Fibroblast of mammary gland (primary cell): Measurements from ENCODE around the gene AFTPH.

ENCODE experiments used
- DNase-seq: peaks from one replicate; pipeline ENCODE4 v3.0.0-alpha.2; 2010; ENCODE audit warnings: low read depth
- H3K4me3 ChIP-seq: 2 replicates; pipeline ENCODE4 v1.5.1; 2011; ENCODE audit warnings: low read depth, mild to moderate bottlenecking, low read length, moderate library complexity; ENCODE audit not compliant: control insufficient read depth
- TF ChIP-seq, protein P1 (sequence below): conservative IDR thresholded peaks from 2 replicates; pipeline ENCODE4 v1.5.1; 2011; ENCODE audit warnings: low read depth, low read length, inconsistent platforms; ENCODE audit not compliant: control insufficient read depth, insufficient read depth

Gene AFTPH

DNA sequence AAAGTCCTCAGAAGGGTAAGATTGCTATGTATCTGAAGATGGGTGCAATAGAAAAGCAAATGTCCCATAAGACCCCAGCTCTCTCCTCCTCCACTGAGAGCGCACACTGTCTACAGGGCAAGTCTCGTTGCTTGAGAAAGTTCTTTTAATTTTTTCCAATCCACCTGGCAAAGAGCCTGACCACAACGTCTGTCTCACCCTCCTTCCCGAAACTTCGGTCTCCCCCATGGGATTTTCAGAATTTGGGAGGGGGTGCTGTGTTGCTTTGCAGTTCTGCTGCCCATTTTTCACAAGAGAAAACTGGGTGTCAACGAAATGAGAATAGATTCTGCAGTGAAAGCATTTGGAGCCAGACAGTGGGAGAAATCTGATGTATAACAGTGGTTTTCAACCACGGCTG, 89.1 kb downstream of the AFTPH start:
- DNase-seq = peak; percentile 77
- H3K4me3 ChIP-seq = no peak overlapping the region
- TF ChIP-seq, protein P1, sequence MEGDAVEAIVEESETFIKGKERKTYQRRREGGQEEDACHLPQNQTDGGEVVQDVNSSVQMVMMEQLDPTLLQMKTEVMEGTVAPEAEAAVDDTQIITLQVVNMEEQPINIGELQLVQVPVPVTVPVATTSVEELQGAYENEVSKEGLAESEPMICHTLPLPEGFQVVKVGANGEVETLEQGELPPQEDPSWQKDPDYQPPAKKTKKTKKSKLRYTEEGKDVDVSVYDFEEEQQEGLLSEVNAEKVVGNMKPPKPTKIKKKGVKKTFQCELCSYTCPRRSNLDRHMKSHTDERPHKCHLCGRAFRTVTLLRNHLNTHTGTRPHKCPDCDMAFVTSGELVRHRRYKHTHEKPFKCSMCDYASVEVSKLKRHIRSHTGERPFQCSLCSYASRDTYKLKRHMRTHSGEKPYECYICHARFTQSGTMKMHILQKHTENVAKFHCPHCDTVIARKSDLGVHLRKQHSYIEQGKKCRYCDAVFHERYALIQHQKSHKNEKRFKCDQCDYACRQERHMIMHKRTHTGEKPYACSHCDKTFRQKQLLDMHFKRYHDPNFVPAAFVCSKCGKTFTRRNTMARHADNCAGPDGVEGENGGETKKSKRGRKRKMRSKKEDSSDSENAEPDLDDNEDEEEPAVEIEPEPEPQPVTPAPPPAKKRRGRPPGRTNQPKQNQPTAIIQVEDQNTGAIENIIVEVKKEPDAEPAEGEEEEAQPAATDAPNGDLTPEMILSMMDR = no peak

- TF ChIP-seq, protein P1 = no peak
- no peak for DNase-seq
- H3K4me3 ChIP-seq = no peak overlapping the region
Observed at GRCh38 chr2:64615192-64615763, 91.2 kb downstream of the AFTPH start.

- no peak for DNase-seq
- H3K4me3 ChIP-seq = no peak overlapping the region
- TF ChIP-seq, protein P1 = no peak
Observed at GRCh38 chr2:64615844-64616536, 91.9 kb downstream of the AFTPH start.

- TF ChIP-seq, protein P1 = no peak
- no peak overlapping the region for H3K4me3 ChIP-seq
- no peak for DNase-seq
Observed at GRCh38 chr2:64617631-64618151, 93.6 kb downstream of the AFTPH start.

DNA sequence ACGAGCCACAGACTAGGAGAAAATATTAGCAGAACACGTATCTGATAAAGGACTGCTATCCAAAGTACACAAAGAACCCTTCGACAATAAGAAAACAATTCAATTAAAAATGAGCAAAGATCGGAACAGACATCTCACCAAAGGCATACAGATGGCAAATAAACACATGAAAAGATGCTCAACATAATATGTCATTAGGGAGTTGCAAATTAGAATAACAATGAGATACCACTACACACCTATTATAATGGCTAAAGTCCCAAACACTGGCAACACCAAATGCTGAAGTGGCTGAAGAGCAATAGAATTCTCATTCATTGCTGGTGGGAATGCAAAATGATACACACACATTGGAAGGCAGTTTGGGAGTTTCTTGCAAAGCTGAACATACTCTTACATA, 96.5 kb downstream of the AFTPH start:
- H3K4me3 ChIP-seq = no peak overlapping the region
- TF ChIP-seq, protein P1 = no peak

GRCh38 chr2:64622443-64623241, 98.5 kb downstream of the AFTPH start:
- no peak for DNase-seq
- no peak overlapping the region for H3K4me3 ChIP-seq
- TF ChIP-seq, protein P1 = peak; percentile 29

More for the DNA sequence above, 96.5 kb downstream of the AFTPH start:
- DNase-seq = no peak
